Measurements from ENCODE around the gene ABL1. TPM values are rescaled to one million over a fixed set of nuclear protein-coding genes. Genes with fewer than 3 reads are reported as not detected.

The ABL1 gene
- total and polyA plus RNA-seq, 7 donors = 24.5 to 127 (median 69.6) TPM

DNA sequence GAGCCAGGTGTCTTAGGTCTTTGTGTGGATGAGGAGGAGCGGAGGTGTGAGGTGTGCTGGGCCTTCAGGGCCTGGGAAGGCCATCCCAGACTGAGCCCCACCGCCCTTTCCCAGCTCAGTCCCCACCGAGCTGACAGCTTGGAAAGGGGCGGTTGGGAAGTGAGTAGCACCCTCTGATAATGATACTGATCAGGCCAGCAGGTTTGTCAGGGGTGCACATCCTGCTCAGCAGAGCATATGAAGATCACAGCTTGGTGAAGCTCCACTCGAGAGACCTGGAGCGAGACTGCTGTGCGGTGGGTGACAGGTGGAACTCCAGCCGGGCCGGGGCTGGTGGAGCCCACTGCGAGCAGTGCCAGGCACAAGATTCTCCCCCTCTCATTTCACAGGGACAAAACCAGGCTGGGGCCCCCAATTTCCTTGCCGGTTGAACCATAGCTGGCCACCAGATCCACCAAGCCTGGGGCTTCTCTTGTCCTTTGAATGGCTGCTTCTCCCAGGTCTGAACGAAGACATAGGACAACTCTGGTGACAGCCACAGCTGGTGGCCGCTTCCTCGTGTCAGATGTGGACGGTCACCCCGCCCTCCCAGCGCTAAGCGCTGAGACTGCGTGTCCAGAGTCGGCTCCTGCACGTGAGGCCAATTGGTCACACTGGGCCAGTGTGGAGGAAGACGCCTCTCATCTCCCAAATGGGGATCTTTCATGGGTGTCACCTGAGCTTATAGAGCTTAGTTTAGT lies 53.3 kb downstream of the ABL1 start:
- no peak for DNase-seq
- H3K27me3 ChIP-seq = no peaks in the 10 kb centered on the region
- no peak overlapping the region for H3K4me3 ChIP-seq
- peaks cover 57 to 100% (median 89%) of the 10 kb centered on the region in 4 donors for H3K36me3 ChIP-seq
- WGBS, 2 donors = 88 to 92% methylated on average over 22 of the region's 22 CpGs
- H3K4me1 ChIP-seq = peaks cover 0 to 47% (median 42%) of the 10 kb centered on the region in 4 donors
- peak overlapping the region in 2 of 4 donors; percentile 11 to 76 for H3K27ac ChIP-seq
- intact Hi-C loops (cut with DNase I) = loop anchor here (10.0 kb wide), 1 partner anchor 156 kb away; no protein-coding TSS in a partner anchor
- TF ChIP-seq, protein P1, sequence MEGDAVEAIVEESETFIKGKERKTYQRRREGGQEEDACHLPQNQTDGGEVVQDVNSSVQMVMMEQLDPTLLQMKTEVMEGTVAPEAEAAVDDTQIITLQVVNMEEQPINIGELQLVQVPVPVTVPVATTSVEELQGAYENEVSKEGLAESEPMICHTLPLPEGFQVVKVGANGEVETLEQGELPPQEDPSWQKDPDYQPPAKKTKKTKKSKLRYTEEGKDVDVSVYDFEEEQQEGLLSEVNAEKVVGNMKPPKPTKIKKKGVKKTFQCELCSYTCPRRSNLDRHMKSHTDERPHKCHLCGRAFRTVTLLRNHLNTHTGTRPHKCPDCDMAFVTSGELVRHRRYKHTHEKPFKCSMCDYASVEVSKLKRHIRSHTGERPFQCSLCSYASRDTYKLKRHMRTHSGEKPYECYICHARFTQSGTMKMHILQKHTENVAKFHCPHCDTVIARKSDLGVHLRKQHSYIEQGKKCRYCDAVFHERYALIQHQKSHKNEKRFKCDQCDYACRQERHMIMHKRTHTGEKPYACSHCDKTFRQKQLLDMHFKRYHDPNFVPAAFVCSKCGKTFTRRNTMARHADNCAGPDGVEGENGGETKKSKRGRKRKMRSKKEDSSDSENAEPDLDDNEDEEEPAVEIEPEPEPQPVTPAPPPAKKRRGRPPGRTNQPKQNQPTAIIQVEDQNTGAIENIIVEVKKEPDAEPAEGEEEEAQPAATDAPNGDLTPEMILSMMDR (IDR thresholded peaks at IDR 0.05) = no peak
- no peak for TF ChIP-seq EP300 (IDR thresholded peaks at IDR 0.05)
- TF ChIP-seq POLR2AphosphoS5 (IDR thresholded peaks at IDR 0.05) = peak in 1 of 4 donors; percentile 25
- TF ChIP-seq POLR2A (IDR thresholded peaks at IDR 0.05) = no peak
- no peaks in the 10 kb centered on the region for H3K9me3 ChIP-seq

DNA sequence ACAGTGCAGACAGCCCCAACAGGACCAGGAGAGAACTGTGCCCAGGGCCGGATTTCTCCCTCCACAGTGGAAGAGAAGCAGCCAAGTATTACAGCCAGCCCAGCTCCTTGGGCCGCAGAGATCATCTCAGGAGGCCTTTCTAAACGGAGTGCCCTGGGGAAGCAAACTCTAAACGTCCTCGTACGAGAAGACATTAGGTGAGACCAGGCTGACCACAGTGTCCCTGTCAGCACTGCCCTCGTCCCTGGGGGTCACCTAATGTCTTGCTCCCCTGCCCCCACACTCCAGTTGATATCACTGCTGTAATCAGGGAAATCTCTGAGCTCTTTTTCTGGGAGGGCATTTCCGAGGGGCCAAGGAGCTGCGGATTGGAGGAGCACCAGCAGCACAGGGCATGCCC lies 55.1 kb downstream of the ABL1 start:
- intact Hi-C loops (cut with DNase I) = no loop called here
- no peak for DNase-seq
- Histone ChIP-seq H3K4me3 (no peak overlapping the region), H3K36me3 (peaks cover 47 to 87% (median 74%) of the 10 kb centered on the region in 4 donors), H3K27me3 (no peaks in the 10 kb centered on the region), H3K9me3 (no peaks in the 10 kb centered on the region), H3K4me1 (peaks cover 0 to 57% (median 50%) of the 10 kb centered on the region in 4 donors), H3K27ac (no peak overlapping the region)
- TF ChIP-seq EP300 (IDR thresholded peaks at IDR 0.05) (no peak), POLR2A (IDR thresholded peaks at IDR 0.05) (no peak), POLR2AphosphoS5 (IDR thresholded peaks at IDR 0.05) (peak in 2 of 4 donors; percentile 1 to 22)
- TF ChIP-seq, protein P1 (IDR thresholded peaks at IDR 0.05) = no peak
- WGBS, 2 donors = 91 to 92% methylated on average over 9 of the region's 9 CpGs

DNA sequence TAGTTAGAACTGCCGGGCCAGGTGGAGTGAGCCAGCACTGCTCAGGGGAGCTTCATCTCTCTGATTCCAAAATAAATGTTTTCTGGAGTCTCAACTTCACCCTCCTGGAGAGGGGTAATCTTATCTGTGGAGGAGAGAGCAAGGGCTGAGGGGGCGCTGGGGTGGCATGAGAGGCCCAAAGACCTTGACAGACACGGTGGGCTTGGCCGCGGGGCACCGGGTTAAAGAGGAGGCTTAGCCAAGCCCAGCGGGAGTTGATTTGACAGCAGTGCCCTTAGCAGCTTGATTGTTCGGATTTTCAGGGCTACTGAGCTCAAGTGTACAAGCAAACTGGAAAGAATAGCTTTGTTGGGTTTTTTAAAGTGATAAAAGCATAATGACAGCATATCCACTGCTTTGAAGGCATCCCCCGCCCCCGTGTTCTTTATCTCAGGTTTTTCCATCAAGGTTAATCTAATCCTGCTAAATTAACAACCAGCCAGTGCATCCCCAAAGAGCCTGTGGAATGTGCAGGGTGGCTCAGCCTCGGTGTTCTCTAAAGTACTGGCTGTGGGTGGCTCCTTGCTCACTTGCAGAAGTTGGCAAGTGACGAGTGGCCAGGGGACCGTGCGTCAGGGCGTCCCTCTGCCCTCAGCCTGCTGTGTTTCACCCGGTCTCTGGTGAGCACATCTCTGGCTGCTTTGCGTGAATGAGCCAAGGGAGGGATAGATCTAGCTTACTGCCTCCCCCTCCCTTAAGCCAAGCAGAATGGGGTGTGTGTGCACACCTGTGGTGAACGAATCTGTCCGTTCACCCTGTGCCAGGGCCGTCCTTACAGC lies 56.0 kb downstream of the ABL1 start:
- Histone ChIP-seq H3K9me3 (no peaks in the 10 kb centered on the region), H3K27me3 (no peaks in the 10 kb centered on the region), H3K27ac (no peak overlapping the region), H3K4me3 (no peak overlapping the region), H3K4me1 (peaks cover 0 to 57% (median 50%) of the 10 kb centered on the region in 4 donors), H3K36me3 (peaks cover 42 to 78% (median 64%) of the 10 kb centered on the region in 4 donors)
- TF ChIP-seq POLR2A (IDR thresholded peaks at IDR 0.05) = no peak
- peak in 1 of 4 donors; percentile 11 for TF ChIP-seq POLR2AphosphoS5 (IDR thresholded peaks at IDR 0.05)
- DNase-seq = no peak
- intact Hi-C loops (cut with DNase I) = no loop called here
- 89 to 92% methylated on average over 20 of the region's 20 CpGs for WGBS, 2 donors

DNA sequence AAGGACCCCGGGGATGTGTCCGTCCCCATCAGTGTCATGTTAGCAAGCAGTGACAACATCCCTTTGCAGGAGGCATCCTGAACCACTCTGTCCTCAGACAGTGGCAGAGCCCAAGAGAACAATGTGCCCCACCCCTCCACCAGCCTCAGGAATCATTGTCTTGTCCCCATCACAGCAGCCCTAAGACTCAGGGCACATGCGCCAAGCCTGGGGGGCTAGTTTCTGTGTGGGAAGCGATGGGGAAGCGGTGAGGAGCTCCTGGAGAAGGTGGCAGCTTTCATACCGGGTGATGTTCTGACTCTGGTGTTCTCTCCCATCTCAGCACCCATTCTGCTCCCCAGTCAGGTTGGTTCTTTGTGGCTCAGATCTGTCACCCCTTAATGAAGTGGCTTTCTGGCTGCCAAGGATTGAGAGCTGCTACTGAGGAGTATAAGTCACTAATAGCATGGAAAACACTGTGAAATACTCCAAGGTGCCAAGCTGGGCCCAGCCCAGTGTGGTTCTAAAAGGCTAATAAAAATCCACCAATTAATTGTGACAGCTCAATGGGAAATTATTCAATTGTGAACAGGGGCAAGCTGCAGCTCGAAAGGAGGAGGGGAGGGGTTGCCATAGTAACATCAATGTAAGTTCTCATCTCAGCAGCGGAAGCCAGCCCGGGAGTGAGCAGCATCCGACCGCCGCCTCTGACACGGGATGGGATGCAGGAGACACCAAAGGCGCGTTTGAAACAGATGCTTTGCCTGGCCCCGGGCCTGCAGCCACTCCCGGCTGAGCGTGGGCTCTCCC lies 56.8 kb downstream of the ABL1 start:
- Histone ChIP-seq H3K4me3 (no peak overlapping the region), H3K9me3 (no peaks in the 10 kb centered on the region), H3K27me3 (no peaks in the 10 kb centered on the region), H3K27ac (peak overlapping the region in 1 of 4 donors; percentile 16), H3K4me1 (peaks cover 0 to 51% (median 44%) of the 10 kb centered on the region in 4 donors), H3K36me3 (peaks cover 42 to 70% (median 58%) of the 10 kb centered on the region in 4 donors)
- intact Hi-C loops (cut with DNase I) = no loop called here
- DNase-seq = no peak
- TF ChIP-seq POLR2AphosphoS5 (IDR thresholded peaks at IDR 0.05) = peak in 1 of 4 donors; percentile 28
- TF ChIP-seq POLR2A (IDR thresholded peaks at IDR 0.05) = no peak
- 83 to 88% methylated on average over 18 of the region's 18 CpGs for WGBS, 2 donors

DNA sequence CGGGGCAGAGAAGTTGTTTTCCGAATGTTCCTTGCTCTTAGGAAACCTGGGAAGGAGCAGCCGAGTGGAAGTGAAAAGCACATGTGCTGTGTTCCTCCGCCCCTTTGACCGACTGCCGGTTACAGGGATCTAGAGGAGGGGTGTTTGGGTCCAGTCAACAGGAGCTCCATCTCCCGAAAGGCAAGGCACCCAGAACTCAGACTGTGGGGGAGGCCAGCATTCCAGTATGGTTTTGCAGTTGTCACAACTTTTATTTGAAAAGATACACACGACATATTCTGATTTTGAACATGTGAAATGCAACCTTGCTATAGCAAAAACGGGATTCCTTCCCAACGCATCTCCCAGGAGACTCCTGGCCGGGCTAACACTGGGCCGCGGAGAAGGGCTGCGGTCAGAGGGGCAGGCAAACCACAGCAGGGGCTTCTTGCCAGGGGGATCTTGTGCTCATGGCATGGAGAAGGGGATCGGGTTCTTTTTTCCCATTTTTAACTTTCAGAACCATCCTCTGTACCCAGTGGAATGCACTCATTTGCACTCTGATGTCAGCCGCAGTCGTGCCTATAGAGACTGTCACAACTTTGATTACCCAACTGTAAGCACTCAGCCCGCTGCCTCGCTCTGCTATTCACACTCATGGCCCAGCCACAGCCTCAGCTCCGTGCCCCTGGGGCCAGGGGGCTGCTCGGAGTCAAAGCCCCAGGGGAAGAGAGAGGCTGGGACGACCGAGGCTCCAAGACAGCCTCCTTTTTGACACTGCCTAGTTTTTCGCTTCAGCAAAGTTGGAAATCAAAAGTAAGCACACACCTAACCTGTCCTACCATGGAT lies 57.6 kb downstream of the ABL1 start:
- WGBS, 2 donors = 87% methylated on average over 24 of the region's 24 CpGs
- H3K9me3 ChIP-seq = no peaks in the 10 kb centered on the region
- peak overlapping the region in 2 of 4 donors; percentile 49 to 63 for H3K27ac ChIP-seq
- H3K4me3 ChIP-seq = no peak overlapping the region
- intact Hi-C loops (cut with DNase I) = no loop called here
- H3K36me3 ChIP-seq = peaks cover 35 to 62% (median 51%) of the 10 kb centered on the region in 4 donors
- H3K4me1 ChIP-seq = peaks cover 0 to 43% (median 36%) of the 10 kb centered on the region in 4 donors
- peaks cover 0 to 3% (median 0%) of the 10 kb centered on the region in 3 donors for H3K27me3 ChIP-seq
- no peak for TF ChIP-seq EP300 (IDR thresholded peaks at IDR 0.05)
- TF ChIP-seq, protein P1 (IDR thresholded peaks at IDR 0.05) = no peak
- TF ChIP-seq POLR2AphosphoS5 (IDR thresholded peaks at IDR 0.05) = no peak
- no peak for DNase-seq

All from sigmoid colon (tissue), 7 donors.